Endothelial cell of umbilical vein (primary cell): ENCODE measurements around the gene MROH7. TPM values are rescaled to one million over a fixed set of nuclear protein-coding genes. Genes with fewer than 3 reads are reported as not detected.

ENCODE experiments used
- BruUV-seq: library from RNA; stranded (reverse); fragments of 400-500 nt; replicated peaks from 2 replicates; lab custom pipeline; 2021; lab: Mats Ljungman, UMichigan
- CTCF ChIA-PET: fragments of 300-600, 350-600 bp; sonication (Branson Sonifier 250); formaldehyde crosslinking; loops from one replicate; lab custom pipeline; 2021; ENCODE audit warnings: antibody characterized with exemption, inconsistent platforms; lab: Charles Lee
- POLR2A ChIA-PET: fragments of 300-600, 350-600 bp; sonication (Branson Sonifier 250); formaldehyde crosslinking; loops from one replicate; lab custom pipeline; 2021; ENCODE audit warnings: antibody characterized with exemption, inconsistent platforms; lab: Charles Lee
- DNase-seq: peaks from one replicate; pipeline ENCODE4 v3.0.0-alpha.2; 2011; ENCODE audit warnings: low read depth, low spot score
- FAIRE-seq: peaks from 2 replicates; lab custom pipeline; 2011; peaks lifted over from hg19 to GRCh38; lab: Jason Lieb, UNC
- H2AFZ ChIP-seq: 2 replicates; pipeline ENCODE4 v1.6.0; 2012; ENCODE audit warnings: low read depth, low read length, control low read depth, inconsistent platforms
- H3K27ac ChIP-seq: 2 replicates; pipeline ENCODE4 v1.5.1; 2011; ENCODE audit warnings: low read depth, mild to moderate bottlenecking, control low read depth, low read length, moderate library complexity; ENCODE audit not compliant: insufficient read depth
- H3K27me3 ChIP-seq, 2 experiments: 2 replicates each; pipeline versions ENCODE4 v1.6.0 to v1.6.1; 2011; ENCODE audit warnings: low read length in 2 of 2, mixed read lengths in 1 of 2; ENCODE audit not compliant: control insufficient read depth in 2 of 2, insufficient read depth in 2 of 2
- H3K36me3 ChIP-seq, 2 experiments: 2 replicates in 1 of 2; 3 replicates in 1 of 2; pipeline ENCODE4 v1.5.1; 2011; ENCODE audit warnings: low read length in 2 of 2, mild to moderate bottlenecking in 1 of 2, moderate library complexity in 1 of 2; ENCODE audit not compliant: control insufficient read depth in 2 of 2, insufficient read depth in 2 of 2; ENCODE audit errors: extremely low read depth in 1 of 2
- H3K4me1 ChIP-seq: 3 replicates; pipeline ENCODE4 v1.5.1; 2011; ENCODE audit warnings: mild to moderate bottlenecking, low read length; ENCODE audit not compliant: control insufficient read depth, insufficient read depth; ENCODE audit errors: extremely low read depth
- H3K4me2 ChIP-seq: 2 replicates; pipeline ENCODE4 v1.6.1; 2011; ENCODE audit warnings: low read length, control low read depth, mixed read lengths; ENCODE audit not compliant: insufficient read depth
- H3K4me3 ChIP-seq, 3 experiments: fragments of 200-600 bp in 1 of 3; sonication (generic), shearing (Covaris generic) in 1 of 3; replicated peaks in 1 of 3; 2 replicates each; pipeline ENCODE4 v1.5.1; 2011 to 2016; ENCODE audit warnings: control low read depth in 3 of 3, low read length in 3 of 3, mild to moderate bottlenecking in 2 of 3, inconsistent platforms in 1 of 3, low read depth in 1 of 3, moderate library complexity in 1 of 3; ENCODE audit not compliant: insufficient read depth in 1 of 3
- H3K79me2 ChIP-seq: 2 replicates; pipeline ENCODE4 v1.6.0; 2012; ENCODE audit warnings: low read length, inconsistent platforms; ENCODE audit not compliant: control insufficient read depth, insufficient read depth
- H3K9ac ChIP-seq: replicated peaks from 2 replicates; pipeline ENCODE3; 2011; ENCODE audit warnings: low read length, control low read depth; ENCODE audit not compliant: insufficient read depth; ENCODE audit errors: extremely low read depth
- H3K9me1 ChIP-seq: replicated peaks from 3 replicates; pipeline ENCODE4 v1.6.0; 2011; ENCODE audit warnings: mild to moderate bottlenecking, low read length; ENCODE audit not compliant: control insufficient read depth, insufficient read depth; ENCODE audit errors: extremely low read depth
- H3K9me3 ChIP-seq: replicated peaks from 2 replicates; pipeline ENCODE4 v1.5.1; 2012; ENCODE audit warnings: low read length, inconsistent platforms; ENCODE audit not compliant: control insufficient read depth, insufficient read depth
- H4K20me1 ChIP-seq: replicated peaks from 2 replicates; pipeline ENCODE3; 2011; ENCODE audit warnings: mild to moderate bottlenecking, low read length; ENCODE audit not compliant: control insufficient read depth, insufficient read depth; ENCODE audit errors: extremely low read depth
- EZH2 ChIP-seq: IDR thresholded peaks from 2 replicates; pipeline ENCODE4 v1.6.1; 2012; ENCODE audit warnings: borderline replicate concordance, low read depth, mild to moderate bottlenecking, moderate library complexity, low read length, inconsistent platforms; ENCODE audit not compliant: severe bottlenecking
- FOS ChIP-seq: IDR thresholded peaks from 2 replicates; pipeline ENCODE4 v1.6.1; 2011; ENCODE audit warnings: mild to moderate bottlenecking, low read length, moderate library complexity, borderline replicate concordance; ENCODE audit not compliant: insufficient read depth
- GATA2 ChIP-seq: IDR thresholded peaks from 2 replicates; pipeline ENCODE4 v1.7.0; 2011; ENCODE audit warnings: low read depth, mild to moderate bottlenecking, moderate library complexity, mixed read lengths, low read length; ENCODE audit not compliant: insufficient read length, insufficient read depth
- JUN ChIP-seq: IDR thresholded peaks from 2 replicates; pipeline ENCODE4 v1.6.1; 2011; ENCODE audit warnings: borderline replicate concordance, low read depth; ENCODE audit not compliant: insufficient read length, insufficient read depth
- MAX ChIP-seq: IDR thresholded peaks from 2 replicates; pipeline ENCODE4 v1.6.1; 2011; ENCODE audit not compliant: insufficient read depth, insufficient read length
- MYC ChIP-seq: IDR thresholded peaks from one replicate; pipeline ENCODE4 v1.6.1; 2011; ENCODE audit warnings: mild to moderate bottlenecking, low read depth, low read length
- POLR2A ChIP-seq: IDR thresholded peaks from 2 replicates; pipeline ENCODE4 v1.6.1; 2012; ENCODE audit warnings: low read depth, mild to moderate bottlenecking, control low read depth, low read length
- POLR2AphosphoS5 ChIP-seq: IDR thresholded peaks from 2 replicates; pipeline ENCODE4 v1.6.1; 2012; ENCODE audit warnings: low read depth, mild to moderate bottlenecking, control low read depth, low read length, moderate library complexity; ENCODE audit not compliant: insufficient read depth
- dilution Hi-C: fragments of 300-500 bp; cut with MboI; formaldehyde crosslinking; loops from one replicate; pipeline ENCODE4 v1.15.0; 2019; ENCODE audit warnings: low sequenced_read_pairs; ENCODE audit not compliant: extremely low pct_ligation_motif_present
- intact Hi-C: fragments of 100-400 bp; cut with micrococcal nuclease; formaldehyde crosslinking; loops from one replicate; pipeline ENCODE4 v1.10.0; 2022
- polyA plus RNA-seq, 4 experiments: library from polyadenylated mRNA; depleted of rRNA in 3 of 4; stranded (reverse) in 3 of 4; unstranded in 1 of 4; fragments of >200 nt; gene quantifications; 2 replicates each; pipeline versions ENCODE4 v1.2.1 to v1.2.3, GENCODE V29; 2011 to 2012; ENCODE audit warnings: missing spikeins in 1 of 4
- total RNA-seq: library from RNA; stranded (reverse); gene quantifications from 2 replicates; pipeline ENCODE4 v1.2.3, GENCODE V29; 2021
- TF ChIP-seq, protein P1 (sequence below), 2 donors: IDR thresholded peaks; 1 replicate in 1 of 2; 2 replicates in 1 of 2; pipeline ENCODE4 v1.5.1; 2011; ENCODE audit warnings: low read length in 2 of 2, mild to moderate bottlenecking in 2 of 2, moderate library complexity in 2 of 2, control low read depth in 1 of 2, inconsistent platforms in 1 of 2, low read depth in 1 of 2; ENCODE audit not compliant: insufficient read depth in 1 of 2; ENCODE audit errors: extremely low read depth in 1 of 2

Gene MROH7
- total and polyA plus RNA-seq, 2 donors (not counting 3 experiments of a cell fraction or from before 2014, with no cell fraction given) = 0.06 to 0.24 TPM

GRCh38 chr1:54611621-54612020 is 30.0 kb upstream of the MROH7 start:
- TF ChIP-seq MAX (no peak), MYC (no peak), GATA2 (no peak), POLR2AphosphoS5 (no peak)
- TF ChIP-seq, protein P1, sequence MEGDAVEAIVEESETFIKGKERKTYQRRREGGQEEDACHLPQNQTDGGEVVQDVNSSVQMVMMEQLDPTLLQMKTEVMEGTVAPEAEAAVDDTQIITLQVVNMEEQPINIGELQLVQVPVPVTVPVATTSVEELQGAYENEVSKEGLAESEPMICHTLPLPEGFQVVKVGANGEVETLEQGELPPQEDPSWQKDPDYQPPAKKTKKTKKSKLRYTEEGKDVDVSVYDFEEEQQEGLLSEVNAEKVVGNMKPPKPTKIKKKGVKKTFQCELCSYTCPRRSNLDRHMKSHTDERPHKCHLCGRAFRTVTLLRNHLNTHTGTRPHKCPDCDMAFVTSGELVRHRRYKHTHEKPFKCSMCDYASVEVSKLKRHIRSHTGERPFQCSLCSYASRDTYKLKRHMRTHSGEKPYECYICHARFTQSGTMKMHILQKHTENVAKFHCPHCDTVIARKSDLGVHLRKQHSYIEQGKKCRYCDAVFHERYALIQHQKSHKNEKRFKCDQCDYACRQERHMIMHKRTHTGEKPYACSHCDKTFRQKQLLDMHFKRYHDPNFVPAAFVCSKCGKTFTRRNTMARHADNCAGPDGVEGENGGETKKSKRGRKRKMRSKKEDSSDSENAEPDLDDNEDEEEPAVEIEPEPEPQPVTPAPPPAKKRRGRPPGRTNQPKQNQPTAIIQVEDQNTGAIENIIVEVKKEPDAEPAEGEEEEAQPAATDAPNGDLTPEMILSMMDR (IDR thresholded peaks at IDR 0.05; ENCODE audit: extremely low read depth in 1 of 2, insufficient read depth in 1 of 2, low read depth in 1 of 2, low read length in 2 of 2) = no peak
- intact Hi-C loops (no loop called here), dilution Hi-C loops (no loop called here)
- FAIRE-seq (no peak), DNase-seq (no peak)
- Histone ChIP-seq H3K4me3 (no peak overlapping the region), H3K27ac (no peak overlapping the region), H3K9me3 (no peaks in the 10 kb centered on the region), H3K4me1 (no peaks in the 10 kb centered on the region), H4K20me1 (no peaks in the 10 kb centered on the region), H3K4me2 (no peak overlapping the region), H3K79me2 (no peaks in the 10 kb centered on the region), H2AFZ (no peak overlapping the region), H3K36me3 (no peaks in the 10 kb centered on the region), H3K9me1 (no peaks in the 10 kb centered on the region), H3K9ac (no peak overlapping the region), H3K27me3 (peaks cover 0 to under 1% of the 10 kb centered on the region in 2 experiments)
- ChIA-PET CTCF (no interaction called here), POLR2A (no interaction called here)
- no TSS peak for BruUV-seq

GRCh38 chr1:54614024-54614423 is 27.6 kb upstream of the MROH7 start:
- Histone ChIP-seq H3K4me3 (no peak overlapping the region), H3K36me3 (no peaks in the 10 kb centered on the region), H4K20me1 (no peaks in the 10 kb centered on the region), H3K9me1 (no peaks in the 10 kb centered on the region), H3K27me3 (peaks cover 0 to 3% of the 10 kb centered on the region in 2 experiments), H3K4me1 (no peaks in the 10 kb centered on the region), H3K9ac (no peak overlapping the region), H3K79me2 (no peaks in the 10 kb centered on the region), H3K9me3 (no peaks in the 10 kb centered on the region), H3K4me2 (no peak overlapping the region), H3K27ac (no peak overlapping the region), H2AFZ (no peak overlapping the region)
- no TSS peak for BruUV-seq
- FAIRE-seq (no peak), DNase-seq (no peak)
- intact Hi-C loops (no loop called here), dilution Hi-C loops (no loop called here)
- CTCF ChIA-PET = no interaction called here
- TF ChIP-seq POLR2A = no peak
- no peak for TF ChIP-seq MAX
- TF ChIP-seq, protein P1 (IDR thresholded peaks at IDR 0.05; ENCODE audit: extremely low read depth in 1 of 2, insufficient read depth in 1 of 2, low read depth in 1 of 2, low read length in 2 of 2) = no peak
- no peak for TF ChIP-seq EZH2
- no peak for TF ChIP-seq FOS
- TF ChIP-seq MYC = no peak
- no peak for TF ChIP-seq GATA2
- TF ChIP-seq POLR2AphosphoS5 = no peak
- no peak for TF ChIP-seq JUN
- POLR2A ChIA-PET = no interaction called here
